Cardiac muscle cell (in vitro differentiated cells and primary cell): ENCODE measurements around the gene SLC23A2. TPM values are rescaled to one million over a fixed set of nuclear protein-coding genes. Genes with fewer than 3 reads are reported as not detected.

Source experiments
- DNase-seq, 2 donors: peaks; one replicate each; pipeline versions ENCODE4 v3.0.0 to v3.0.0-alpha.2; 2010 to 2017; ENCODE audit warnings: low read depth in 1 of 2, low spot score in 1 of 2
- H3K27ac ChIP-seq: fragments of 200-600 bp; sonication (generic); 2 replicates; pipeline ENCODE4 v1.5.1; 2016
- H3K27me3 ChIP-seq: fragments of 200-600 bp; sonication (generic); 2 replicates; pipeline ENCODE4 v1.6.0; 2016; ENCODE audit warnings: control low read depth
- H3K36me3 ChIP-seq: fragments of 200-600 bp; sonication (generic); 2 replicates; pipeline ENCODE4 v1.5.1; 2016; ENCODE audit warnings: control low read depth
- H3K4me1 ChIP-seq: fragments of 200-600 bp; sonication (generic); 2 replicates; pipeline ENCODE4 v1.8.1; 2017; ENCODE audit warnings: low read depth, mild to moderate bottlenecking, mixed run types
- H3K4me3 ChIP-seq: fragments of 200-600 bp; sonication (generic); 2 replicates; pipeline ENCODE4 v1.5.1; 2016; ENCODE audit warnings: mild to moderate bottlenecking
- H3K9me3 ChIP-seq: fragments of 200-600 bp; sonication (generic); 2 replicates; pipeline ENCODE4 v1.5.1; 2017; ENCODE audit warnings: low read depth, mild to moderate bottlenecking, control low read depth
- CTCF ChIP-seq: IDR thresholded peaks from 2 replicates; pipeline ENCODE4 v1.5.1; 2012; ENCODE audit warnings: low read depth, mild to moderate bottlenecking, low read length
- polyA plus RNA-seq: library from polyadenylated mRNA; unstranded; fragments of >200 nt; fragmentation: Nextera tagmentation; extraction: Ambion mirVana; gene quantifications from 2 replicates; pipeline ENCODE4 v1.2.1, GENCODE V29; 2016
- total RNA-seq: library from RNA; depleted of rRNA; stranded (reverse); fragments of >200 nt; gene quantifications from 2 replicates; pipeline ENCODE4 v1.2.3, GENCODE V29; 2016

SLC23A2 gene
- 9.5 and 10.6 TPM in 2 replicates for total RNA-seq
- polyA plus RNA-seq = 5.9 and 11.5 TPM in 2 replicates

DNA sequence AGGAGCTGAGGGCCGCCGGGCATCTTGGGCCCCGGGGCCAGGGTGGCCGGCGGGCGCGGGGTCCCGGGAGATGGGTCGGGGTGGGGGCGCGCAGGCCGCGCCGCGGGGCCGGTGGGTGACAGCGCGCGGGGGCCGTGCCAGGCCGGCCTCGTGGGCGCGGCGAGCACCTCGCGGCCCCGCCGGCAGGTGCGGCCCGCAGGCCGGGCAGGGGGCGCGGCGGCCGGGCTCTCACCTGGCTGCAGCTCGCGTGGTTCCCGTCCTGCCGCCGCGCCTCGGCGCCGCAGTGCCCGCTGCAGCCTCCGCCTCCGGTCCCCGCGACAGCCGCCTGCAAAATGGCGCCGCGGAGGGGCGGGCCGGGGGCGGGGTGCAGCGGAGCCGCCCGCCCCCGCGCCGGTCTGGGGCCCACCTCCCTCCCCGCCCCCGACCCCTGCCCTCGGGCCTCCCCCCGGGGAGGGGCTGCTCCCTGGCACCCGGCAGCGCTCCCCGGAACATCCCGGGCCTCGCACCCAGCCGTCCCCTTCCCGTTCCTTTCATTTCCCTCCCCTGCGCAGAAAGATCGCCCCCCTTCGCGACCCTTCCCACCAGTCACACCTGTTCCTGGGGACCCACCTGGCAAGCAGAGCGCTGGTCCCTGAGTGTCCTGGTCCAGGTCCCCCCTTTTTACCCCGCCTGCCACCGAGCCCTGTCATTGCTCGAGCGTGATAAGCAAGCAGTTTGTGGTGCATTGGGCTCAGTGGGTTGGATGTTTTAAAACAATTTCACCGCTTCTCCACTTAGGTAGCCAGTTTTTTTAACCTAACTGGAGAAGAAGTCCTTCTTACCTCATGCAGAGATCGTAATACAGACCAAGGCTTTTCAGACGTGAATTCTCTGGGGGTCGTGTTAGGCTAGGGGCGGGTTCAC lies at the start of gene SLC23A2:
SLC23A2 (minus strand) TSS at position 337 of the 903 bp plus-strand sequence. CDS start 68,948 bp downstream, outside the sequence.
- no peak within 1 kb of the TSS for H3K27ac ChIP-seq
- H3K36me3 ChIP-seq = no peaks in the 10 kb centered on the region
- no peaks in the 10 kb centered on the region for H3K4me1 ChIP-seq
- DNase-seq = peak; percentile 32 to 56
- H3K27me3 ChIP-seq = peaks cover 11% of the 10 kb centered on the region
- H3K9me3 ChIP-seq = no peaks in the 10 kb centered on the region
- H3K4me3 ChIP-seq = peak within 1 kb of the TSS; percentile 87
- no peak for TF ChIP-seq CTCF

GRCh38 chr20:5046656-5047339 lies 45.5 kb upstream of the SLC23A2 start:
- no peaks in the 10 kb centered on the region for H3K9me3 ChIP-seq
- TF ChIP-seq CTCF = no peak
- no peak for DNase-seq
- no peak overlapping the region for H3K27ac ChIP-seq
- no peak overlapping the region for H3K4me3 ChIP-seq
- no peaks in the 10 kb centered on the region for H3K27me3 ChIP-seq
- no peaks in the 10 kb centered on the region for H3K36me3 ChIP-seq
- no peaks in the 10 kb centered on the region for H3K4me1 ChIP-seq

- H3K9me3 ChIP-seq = no peaks in the 10 kb centered on the region
- no peaks in the 10 kb centered on the region for H3K27me3 ChIP-seq
- H3K27ac ChIP-seq = no peak overlapping the region
- no peak for DNase-seq
- no peak overlapping the region for H3K4me3 ChIP-seq
- no peak for TF ChIP-seq CTCF
- H3K4me1 ChIP-seq = no peaks in the 10 kb centered on the region
- no peaks in the 10 kb centered on the region for H3K36me3 ChIP-seq
These were observed 44.6 kb upstream of the SLC23A2 start for GRCh38 chr20:5045906-5046305.

GRCh38 chr20:5044075-5044620 lies 42.8 kb upstream of the SLC23A2 start:
- Histone ChIP-seq H3K9me3 (no peaks in the 10 kb centered on the region), H3K4me1 (no peaks in the 10 kb centered on the region), H3K4me3 (no peak overlapping the region), H3K36me3 (no peaks in the 10 kb centered on the region), H3K27me3 (no peaks in the 10 kb centered on the region), H3K27ac (no peak overlapping the region)
- TF ChIP-seq CTCF = no peak
- DNase-seq = no peak

- H3K27me3 ChIP-seq = no peaks in the 10 kb centered on the region
- no peak overlapping the region for H3K4me3 ChIP-seq
- DNase-seq = peak in 1 of 2 donors; percentile 62
- no peaks in the 10 kb centered on the region for H3K4me1 ChIP-seq
- H3K36me3 ChIP-seq = no peaks in the 10 kb centered on the region
- no peak for TF ChIP-seq CTCF
- H3K27ac ChIP-seq = no peak overlapping the region
- H3K9me3 ChIP-seq = no peaks in the 10 kb centered on the region
These were observed 40.1 kb upstream of the SLC23A2 start for GRCh38 chr20:5041433-5041832.
